Karpas-422 (cell line): ENCODE measurements around the gene SLC8A2. TPM values are rescaled to one million over a fixed set of nuclear protein-coding genes. Genes with fewer than 3 reads are reported as not detected.

Source experiments
- DNase-seq: peaks from one replicate; pipeline ENCODE4 v3.0.0-alpha.2; 2015
- H2AFZ ChIP-seq: fragments of 200-600 bp; sonication (generic); 2 replicates; pipeline ENCODE4 v1.6.1; 2014; ENCODE audit warnings: antibody characterized with exemption, low read length, mixed read lengths
- H3K27ac ChIP-seq: fragments of 200-600 bp; sonication (generic); 2 replicates; pipeline ENCODE4 v1.5.1; 2014; ENCODE audit warnings: mild to moderate bottlenecking, low read length, moderate library complexity
- H3K27me3 ChIP-seq: fragments of 200-600 bp; sonication (generic); 2 replicates; pipeline ENCODE4 v1.6.1; 2014; ENCODE audit warnings: low read length, mixed read lengths
- H3K36me3 ChIP-seq: fragments of 200-600 bp; sonication (generic); 2 replicates; pipeline ENCODE4 v1.6.1; 2014; ENCODE audit warnings: low read length, mixed read lengths; ENCODE audit not compliant: insufficient read depth
- H3K4me1 ChIP-seq: fragments of 200-600 bp; sonication (generic); 2 replicates; pipeline ENCODE4 v1.6.1; 2014; ENCODE audit warnings: mild to moderate bottlenecking, low read length, mixed read lengths
- H3K4me2 ChIP-seq: fragments of 200-600 bp; sonication (generic); 2 replicates; pipeline ENCODE4 v1.6.1; 2014; ENCODE audit warnings: low read length, low read depth, mild to moderate bottlenecking; ENCODE audit not compliant: poor library complexity, severe bottlenecking
- H3K4me3 ChIP-seq: fragments of 200-600 bp; sonication (generic); 2 replicates; pipeline ENCODE4 v1.5.1; 2014; ENCODE audit warnings: mild to moderate bottlenecking, antibody characterized with exemption, low read length, mixed read lengths
- H3K79me2 ChIP-seq: fragments of 200-600 bp; sonication (generic); 2 replicates; pipeline ENCODE4 v1.6.1; 2014; ENCODE audit warnings: mild to moderate bottlenecking, low read length, mixed read lengths
- H3K9ac ChIP-seq: fragments of 200-600 bp; sonication (generic); 2 replicates; pipeline ENCODE4 v1.6.0; 2014; ENCODE audit warnings: low read length
- H3K9me2 ChIP-seq: fragments of 200-600 bp; sonication (generic), shearing (Covaris generic); replicated peaks from 2 replicates; pipeline ENCODE4 v1.6.0; 2014; ENCODE audit warnings: mild to moderate bottlenecking, low read length, moderate library complexity; ENCODE audit not compliant: insufficient read depth
- H3K9me3 ChIP-seq: fragments of 300-700, 200-600 bp; sonication (generic); 2 replicates; pipeline ENCODE4 v1.6.1; 2014; ENCODE audit warnings: low read length, mixed read lengths
- H4K20me1 ChIP-seq: fragments of 200-600 bp; sonication (generic); 2 replicates; pipeline ENCODE4 v1.6.1; 2014; ENCODE audit warnings: mild to moderate bottlenecking, antibody characterized with exemption, low read length, low read depth; ENCODE audit not compliant: insufficient read depth
- total RNA-seq: library from RNA; depleted of rRNA; stranded (reverse); fragments of >200 nt; shearing (Covaris generic); gene quantifications from 2 replicates; pipeline ENCODE4 v1.2.3, GENCODE V29; 2014; ENCODE audit warnings: low replicate concordance

Gene SLC8A2
- total RNA-seq, 1 experiment from 2014 or later, result not detected

DNA sequence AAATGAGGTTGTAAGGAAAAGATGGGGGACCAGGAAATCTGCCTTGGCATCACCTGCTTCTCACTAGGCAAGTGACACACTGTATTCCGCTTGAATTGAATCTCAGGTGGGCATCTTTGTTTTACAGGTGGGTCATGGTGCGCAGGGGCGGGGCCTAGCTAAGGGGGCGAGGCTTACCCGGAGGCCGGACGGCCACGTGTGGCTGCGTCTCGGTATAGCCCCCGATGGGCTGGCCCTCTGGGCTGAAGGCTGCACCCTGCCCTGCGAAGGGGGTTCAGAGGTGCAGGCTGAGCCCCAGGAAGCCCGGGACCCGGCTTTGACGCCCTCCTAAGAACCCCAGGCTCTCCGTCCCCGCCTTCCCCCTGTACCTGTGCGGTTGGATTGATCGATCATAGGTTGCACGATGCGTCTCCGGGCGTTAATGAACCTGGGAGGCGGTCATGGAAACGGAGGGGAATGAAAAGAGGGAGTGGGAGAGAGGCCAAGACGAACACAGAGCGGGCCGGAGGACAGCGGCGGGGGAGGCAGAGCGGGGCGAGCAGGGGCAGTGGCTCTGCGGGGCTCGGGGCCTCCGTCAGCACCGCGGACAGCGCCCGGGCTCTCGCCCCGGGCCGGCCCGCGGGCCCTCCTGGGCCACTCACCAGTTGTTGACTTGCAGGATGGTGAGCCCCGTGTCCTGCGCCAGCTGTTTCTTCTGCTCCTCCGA is 64.8 kb downstream of the SLC8A2 start:
- DNase-seq, result no peak
- H3K9ac ChIP-seq, result no peak overlapping the region
- no peaks in the 10 kb centered on the region for H3K36me3 ChIP-seq
- no peak overlapping the region for H2AFZ ChIP-seq
- no peaks in the 10 kb centered on the region for H3K27me3 ChIP-seq
- H3K9me3 ChIP-seq, result no peaks in the 10 kb centered on the region
- H3K79me2 ChIP-seq, result no peaks in the 10 kb centered on the region
- no peaks in the 10 kb centered on the region for H3K4me1 ChIP-seq
- H3K4me2 ChIP-seq, result no peak overlapping the region
- no peak overlapping the region for H3K4me3 ChIP-seq
- H3K9me2 ChIP-seq, result no peaks in the 10 kb centered on the region
- no peak overlapping the region for H3K27ac ChIP-seq
- no peaks in the 10 kb centered on the region for H4K20me1 ChIP-seq

DNA sequence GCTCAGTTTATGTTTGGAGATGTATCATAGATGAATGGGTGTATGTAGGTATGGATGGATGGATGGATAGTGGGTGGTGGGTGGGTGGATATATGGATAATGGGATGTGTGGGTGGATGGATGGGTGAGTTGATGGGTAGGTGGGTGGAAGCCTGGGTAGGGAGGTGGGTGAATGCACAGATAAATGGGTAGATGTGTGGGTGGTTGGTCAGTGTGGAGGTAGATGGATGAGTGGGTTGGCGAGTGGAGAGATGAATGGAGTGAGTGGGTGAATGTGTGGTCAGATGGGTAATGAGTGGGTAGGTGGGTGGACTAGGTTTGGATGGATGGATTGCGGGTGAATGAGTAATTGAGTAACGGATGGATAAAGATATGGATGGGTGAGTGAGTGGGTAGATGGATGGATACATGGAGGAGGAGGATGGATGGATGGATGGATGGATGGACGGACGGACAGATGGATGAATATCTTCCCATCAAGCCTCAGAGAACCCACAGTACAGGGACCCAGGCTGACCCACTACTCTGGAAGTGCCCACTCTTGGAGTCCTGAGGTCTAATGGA is 65.8 kb downstream of the SLC8A2 start:
- Histone ChIP-seq H3K36me3 (no peaks in the 10 kb centered on the region), H3K27ac (no peak overlapping the region), H3K27me3 (no peaks in the 10 kb centered on the region), H3K4me3 (no peak overlapping the region), H3K9me3 (no peaks in the 10 kb centered on the region), H2AFZ (no peak overlapping the region), H3K9me2 (no peaks in the 10 kb centered on the region), H4K20me1 (no peaks in the 10 kb centered on the region), H3K4me1 (no peaks in the 10 kb centered on the region), H3K9ac (no peak overlapping the region), H3K79me2 (no peaks in the 10 kb centered on the region), H3K4me2 (no peak overlapping the region)
- DNase-seq, result no peak

DNA sequence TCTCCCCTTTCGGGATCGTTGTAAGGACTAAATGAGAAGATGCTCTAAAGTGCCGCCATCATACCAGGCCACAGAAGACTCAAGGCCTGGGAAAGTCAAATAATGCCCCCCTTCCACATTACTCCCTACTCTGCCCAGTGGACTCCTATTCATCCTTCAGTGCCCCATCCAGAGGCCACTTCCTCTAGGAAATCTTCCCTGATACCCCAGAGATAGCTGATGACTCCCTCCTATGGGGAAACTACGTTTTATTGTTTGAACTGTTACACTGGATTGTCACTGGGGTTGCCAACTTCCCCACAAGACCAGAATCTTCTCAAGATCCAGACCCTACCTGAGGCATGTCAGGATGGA is 66.5 kb downstream of the SLC8A2 start:
- H2AFZ ChIP-seq, result no peak overlapping the region
- H3K9ac ChIP-seq, result no peak overlapping the region
- H3K4me2 ChIP-seq, result no peak overlapping the region
- H3K79me2 ChIP-seq, result no peaks in the 10 kb centered on the region
- no peak overlapping the region for H3K4me3 ChIP-seq
- no peak for DNase-seq
- no peaks in the 10 kb centered on the region for H3K27me3 ChIP-seq
- no peaks in the 10 kb centered on the region for H3K4me1 ChIP-seq
- no peaks in the 10 kb centered on the region for H3K9me3 ChIP-seq
- no peaks in the 10 kb centered on the region for H4K20me1 ChIP-seq
- no peak overlapping the region for H3K27ac ChIP-seq
- no peaks in the 10 kb centered on the region for H3K9me2 ChIP-seq
- no peaks in the 10 kb centered on the region for H3K36me3 ChIP-seq

DNA sequence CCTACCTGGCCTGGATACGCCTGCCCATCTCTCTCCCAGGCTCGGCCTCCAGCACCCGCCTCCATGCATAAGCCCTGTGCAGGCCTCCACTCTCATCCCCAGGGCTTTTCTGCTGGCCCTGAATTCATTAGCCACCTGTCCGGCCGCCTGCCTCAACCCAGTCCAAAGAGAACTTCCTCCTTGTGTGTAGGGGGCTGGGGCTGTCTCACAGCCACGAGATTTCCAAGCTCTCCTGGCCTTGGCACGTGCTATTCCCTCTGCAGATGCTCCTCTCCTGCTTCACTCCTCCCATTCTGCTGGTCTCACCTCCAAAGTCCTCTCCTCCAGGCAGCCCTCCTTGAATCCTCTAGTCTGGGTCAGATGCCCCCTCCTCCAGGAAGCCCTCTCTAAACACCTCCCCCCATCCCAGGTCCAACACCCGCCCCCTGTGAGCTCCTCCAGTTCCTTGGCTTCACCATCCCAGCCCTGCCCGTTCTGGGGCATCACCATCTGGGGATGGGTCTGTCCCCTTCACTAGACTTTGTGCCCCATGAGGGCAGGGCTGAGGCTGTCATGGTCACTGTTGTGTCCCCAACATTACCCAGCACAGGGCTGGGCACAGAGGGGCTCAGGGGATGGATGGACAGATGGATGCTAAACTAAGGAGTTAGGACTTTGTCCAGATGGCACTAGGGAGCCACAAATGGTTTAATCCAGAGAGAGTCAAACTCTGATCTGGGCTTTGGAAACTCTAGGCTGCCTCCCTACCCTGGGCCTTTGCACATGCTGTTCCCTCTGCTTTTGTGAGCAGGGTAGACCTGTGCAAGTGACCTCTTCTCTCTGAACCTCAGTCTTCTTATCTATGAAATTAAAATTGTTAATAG is 67.1 kb downstream of the SLC8A2 start:
- H4K20me1 ChIP-seq, result no peaks in the 10 kb centered on the region
- no peaks in the 10 kb centered on the region for H3K27me3 ChIP-seq
- no peak overlapping the region for H3K27ac ChIP-seq
- H3K4me1 ChIP-seq, result no peaks in the 10 kb centered on the region
- no peak for DNase-seq
- H3K79me2 ChIP-seq, result no peaks in the 10 kb centered on the region
- H2AFZ ChIP-seq, result no peak overlapping the region
- no peaks in the 10 kb centered on the region for H3K9me3 ChIP-seq
- no peaks in the 10 kb centered on the region for H3K36me3 ChIP-seq
- no peak overlapping the region for H3K4me3 ChIP-seq
- H3K9ac ChIP-seq, result no peak overlapping the region
- H3K9me2 ChIP-seq, result no peaks in the 10 kb centered on the region
- no peak overlapping the region for H3K4me2 ChIP-seq

GRCh38 chr19:47402504-47402903 is 69.2 kb downstream of the SLC8A2 start:
- no peaks in the 10 kb centered on the region for H3K27me3 ChIP-seq
- H3K9me2 ChIP-seq, result no peaks in the 10 kb centered on the region
- no peak for DNase-seq
- H2AFZ ChIP-seq, result no peak overlapping the region
- H3K27ac ChIP-seq, result no peak overlapping the region
- H3K4me2 ChIP-seq, result no peak overlapping the region
- no peaks in the 10 kb centered on the region for H3K9me3 ChIP-seq
- no peaks in the 10 kb centered on the region for H4K20me1 ChIP-seq
- H3K36me3 ChIP-seq, result no peaks in the 10 kb centered on the region
- H3K4me3 ChIP-seq, result no peak overlapping the region
- no peaks in the 10 kb centered on the region for H3K79me2 ChIP-seq
- no peaks in the 10 kb centered on the region for H3K4me1 ChIP-seq
- H3K9ac ChIP-seq, result no peak overlapping the region

GRCh38 chr19:47398707-47399597 is 72.7 kb downstream of the SLC8A2 start:
- no peak for DNase-seq
- Histone ChIP-seq H3K79me2 (no peaks in the 10 kb centered on the region), H3K9me2 (no peaks in the 10 kb centered on the region), H3K36me3 (no peaks in the 10 kb centered on the region), H4K20me1 (no peaks in the 10 kb centered on the region), H3K9ac (no peak overlapping the region), H2AFZ (no peak overlapping the region), H3K9me3 (no peaks in the 10 kb centered on the region), H3K4me3 (no peak overlapping the region), H3K4me1 (no peaks in the 10 kb centered on the region), H3K4me2 (no peak overlapping the region), H3K27ac (no peak overlapping the region), H3K27me3 (no peaks in the 10 kb centered on the region)

GRCh38 chr19:47391510-47392223 is 80.0 kb downstream of the SLC8A2 start:
- no peaks in the 10 kb centered on the region for H3K79me2 ChIP-seq
- H3K27me3 ChIP-seq, result no peaks in the 10 kb centered on the region
- no peaks in the 10 kb centered on the region for H3K9me2 ChIP-seq
- H3K9me3 ChIP-seq, result no peaks in the 10 kb centered on the region
- no peak overlapping the region for H3K4me3 ChIP-seq
- H4K20me1 ChIP-seq, result no peaks in the 10 kb centered on the region
- no peak overlapping the region for H3K9ac ChIP-seq
- no peaks in the 10 kb centered on the region for H3K36me3 ChIP-seq
- H3K4me1 ChIP-seq, result peaks cover 5% of the 10 kb centered on the region
- H3K27ac ChIP-seq, result no peak overlapping the region
- H3K4me2 ChIP-seq, result no peak overlapping the region
- H2AFZ ChIP-seq, result no peak overlapping the region
- DNase-seq, result peak; percentile 89
